GM19324 (cell line): ENCODE data around the gene MYH10.
"Not testable (repeated sequence)": the region's sequence is repeated elsewhere in the genome, so short reads cannot be mapped to it uniquely, and the experiment has no call there.

Experiments
- ATAC-seq: cut with Tn5 transposase; IDR thresholded peaks from one replicate; pipeline ENCODE4 v1.9.1; 2021; ENCODE audit warnings: mild to moderate bottlenecking, moderate library complexity; ENCODE audit not compliant: unreplicated experiment, low FRiP score

Gene MYH10

DNA sequence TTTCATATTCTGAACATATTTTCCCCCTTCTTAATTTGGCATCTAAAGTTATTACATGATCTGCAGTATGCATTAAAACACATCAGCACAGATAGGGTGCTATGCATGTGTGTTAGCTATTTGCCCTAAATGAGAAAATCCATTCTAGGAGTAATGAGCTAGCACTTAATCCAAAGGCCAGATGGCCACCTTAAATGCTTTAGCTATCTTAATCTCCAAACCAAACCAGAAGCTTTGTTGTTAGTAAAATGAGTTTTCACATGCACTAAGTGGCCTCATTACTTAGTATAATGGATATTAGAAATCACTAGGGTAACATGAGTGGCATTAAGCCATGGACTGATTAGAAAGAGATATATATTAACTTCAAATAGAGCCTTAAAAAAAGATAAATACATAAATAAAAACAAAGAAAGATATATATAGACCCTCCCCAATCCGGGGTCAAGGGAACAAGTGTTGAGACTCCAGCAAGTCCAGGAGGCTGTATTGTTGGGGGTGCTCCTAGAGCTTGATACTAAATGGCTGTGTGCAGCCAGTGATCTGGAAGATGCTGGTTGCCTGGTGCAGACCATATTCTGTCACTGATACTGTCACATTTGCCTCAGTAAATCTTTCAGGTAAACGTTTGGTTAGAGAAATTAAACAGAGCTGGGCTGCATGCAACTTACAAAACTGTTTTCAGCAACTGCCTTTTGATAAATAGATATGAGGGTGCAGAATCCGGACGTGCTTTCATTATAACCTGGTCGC is 67.3 kb downstream of the MYH10 start:
- ATAC-seq, result no peak

DNA sequence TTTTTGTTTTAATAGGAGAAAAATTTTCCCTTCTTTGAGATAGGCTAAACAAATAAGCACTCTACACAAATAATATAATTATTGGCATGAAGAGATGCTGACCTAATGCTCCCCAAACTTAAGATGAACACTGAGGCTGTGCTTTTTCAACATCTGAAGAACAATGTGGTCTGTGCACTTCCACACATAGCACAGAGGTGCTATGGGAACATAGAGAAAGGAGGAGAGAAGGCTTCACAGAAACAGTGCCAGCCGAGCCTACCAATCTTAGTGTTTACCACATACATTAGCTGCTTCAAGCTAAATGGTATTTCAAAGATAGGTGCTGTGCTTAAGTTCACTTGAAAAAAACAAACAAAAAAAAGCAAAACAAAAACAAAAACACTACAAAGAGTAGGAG is 72.4 kb downstream of the MYH10 start:
- ATAC-seq, result no peak

DNA sequence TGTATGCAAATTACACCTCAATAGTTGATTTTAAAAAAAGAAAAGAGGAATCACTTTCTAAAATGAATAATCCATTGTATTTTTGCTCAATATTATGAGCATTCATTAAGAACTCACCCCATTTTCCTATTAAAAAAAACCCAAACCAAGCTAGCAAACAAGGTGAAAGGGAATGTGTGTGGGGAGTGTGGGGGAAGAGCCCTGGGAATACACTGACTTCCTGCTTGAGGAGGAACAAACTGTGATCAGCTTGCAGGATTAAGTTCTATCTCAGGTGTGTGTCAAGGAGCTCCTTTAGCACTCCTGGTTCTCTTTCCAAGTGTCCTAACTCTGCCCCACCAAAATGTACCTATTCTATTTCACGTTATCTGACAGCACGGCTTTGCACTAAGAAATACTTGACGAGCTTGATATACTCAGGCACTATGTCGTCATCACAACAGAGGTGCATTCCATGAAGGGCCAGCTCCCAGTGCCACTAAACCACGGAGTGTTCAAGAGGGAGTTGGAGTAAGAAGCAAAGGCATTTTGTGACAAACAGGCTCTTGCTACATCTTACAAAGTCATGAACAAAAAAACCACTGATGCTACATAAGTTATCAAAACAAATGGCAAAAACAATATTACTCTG is 73.2 kb downstream of the MYH10 start:
- ATAC-seq, result no peak

DNA sequence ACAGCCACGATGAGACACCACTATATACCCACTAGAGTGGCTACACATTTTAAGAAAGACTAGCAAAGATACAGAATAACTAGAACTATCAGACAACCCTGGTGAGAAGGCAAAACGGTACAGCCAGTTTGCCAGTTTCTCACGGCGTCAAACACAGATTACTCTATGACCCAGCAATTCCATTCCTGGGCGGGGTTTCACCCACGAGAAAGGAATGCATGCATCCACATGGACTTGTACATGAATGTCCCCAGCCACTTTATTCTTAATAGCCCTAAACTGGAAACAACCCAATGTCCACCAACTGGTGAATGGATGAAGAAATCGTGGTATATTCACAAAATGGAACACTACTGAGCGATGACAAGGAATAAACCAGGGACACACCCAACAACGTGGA is 74.5 kb downstream of the MYH10 start:
- ATAC-seq, result no peak

DNA sequence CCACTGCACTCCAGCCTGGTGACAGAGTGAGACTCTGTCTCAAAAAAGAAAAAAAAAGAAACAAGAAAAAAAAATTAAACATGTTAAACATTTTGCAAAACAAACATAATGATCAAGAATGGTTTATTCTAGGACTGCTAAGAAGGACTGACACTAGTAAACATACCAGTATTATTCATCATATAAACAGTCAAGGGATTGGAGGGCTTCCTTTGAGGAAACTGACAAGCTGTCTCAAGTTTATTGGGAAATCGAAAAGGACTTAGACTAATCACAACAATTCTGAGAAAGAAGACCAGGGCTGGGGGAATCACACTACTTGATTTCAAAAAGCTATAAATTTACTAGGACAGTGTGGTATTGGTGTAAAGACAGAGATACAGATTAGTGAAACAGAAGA is 75.5 kb downstream of the MYH10 start:
- ATAC-seq, result no peak

DNA sequence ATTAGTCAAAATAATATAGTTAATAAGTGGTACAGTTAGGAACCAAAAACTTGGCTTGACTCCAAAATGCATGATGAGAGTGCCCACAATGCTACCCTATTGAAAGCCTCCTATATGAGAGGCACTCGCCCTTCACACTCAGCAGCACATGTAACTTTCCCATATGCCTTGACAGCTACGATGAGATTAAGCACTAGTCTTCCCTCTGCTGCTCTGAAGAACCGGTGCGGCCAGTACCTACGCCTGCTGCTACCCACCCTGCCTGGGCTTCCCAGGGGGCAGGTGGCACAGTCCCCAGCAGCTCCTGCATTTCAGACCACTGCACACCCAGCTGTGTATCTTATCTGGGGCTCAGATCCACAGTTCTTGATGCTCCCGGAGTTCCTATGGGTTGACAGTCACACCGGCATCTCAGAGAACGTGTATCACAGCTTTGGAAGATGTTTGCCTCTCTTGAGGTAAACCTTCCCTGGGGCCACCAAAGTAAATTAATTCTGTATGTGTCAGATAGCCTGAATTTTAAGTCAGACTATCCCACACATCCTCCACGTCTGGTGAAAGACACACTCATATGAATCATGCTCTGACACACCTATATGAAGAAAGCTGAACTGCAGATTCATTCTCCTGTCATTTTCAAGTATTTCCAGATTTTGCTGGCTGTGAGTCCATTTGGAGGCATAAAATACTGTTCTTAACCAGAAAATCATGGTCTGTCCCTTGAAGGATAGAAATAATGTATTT is 77.8 kb downstream of the MYH10 start:
- ATAC-seq, result no peak

DNA sequence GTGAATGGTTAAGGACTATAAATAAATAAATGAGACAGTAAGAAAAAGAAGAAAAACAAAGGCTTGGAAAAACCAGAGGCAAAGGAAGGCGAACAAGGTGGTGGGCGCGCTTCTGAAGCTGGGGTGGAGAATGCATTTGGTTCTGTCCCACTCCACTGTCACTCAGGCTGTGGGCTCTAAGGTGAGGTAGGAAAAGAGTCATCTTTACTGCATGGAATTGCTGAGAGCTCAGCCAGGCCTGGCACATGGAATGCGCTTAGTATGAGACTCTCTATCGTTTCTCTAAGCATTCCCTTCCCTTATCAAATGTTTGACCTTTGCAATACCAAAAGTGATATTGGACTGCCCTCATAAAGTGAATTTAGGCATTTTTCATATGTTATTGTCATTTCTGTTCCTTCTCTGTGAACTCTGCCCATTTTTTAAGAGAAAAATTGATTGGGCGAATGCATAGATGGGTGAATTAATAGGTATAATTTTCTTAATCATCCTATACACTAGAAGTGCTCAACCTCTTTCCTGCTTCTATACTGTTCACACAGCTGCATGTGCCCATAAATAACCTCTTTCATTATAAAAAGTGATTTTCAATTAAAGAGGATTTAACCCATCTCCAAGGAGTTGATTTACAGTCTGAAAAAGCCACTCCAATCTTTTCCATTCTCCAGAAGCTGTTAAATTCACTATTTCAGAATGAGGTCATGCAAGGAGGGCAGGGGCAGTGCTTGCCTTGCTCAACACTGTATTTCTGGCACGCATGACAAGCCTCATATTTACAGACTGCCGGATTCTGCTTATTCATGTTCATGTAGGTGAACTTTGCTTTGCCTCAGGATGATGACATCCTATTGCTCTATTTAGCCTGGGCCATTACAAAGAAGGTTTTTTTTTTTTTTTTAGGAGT is 87.7 kb downstream of the MYH10 start:
- no peak for ATAC-seq

DNA sequence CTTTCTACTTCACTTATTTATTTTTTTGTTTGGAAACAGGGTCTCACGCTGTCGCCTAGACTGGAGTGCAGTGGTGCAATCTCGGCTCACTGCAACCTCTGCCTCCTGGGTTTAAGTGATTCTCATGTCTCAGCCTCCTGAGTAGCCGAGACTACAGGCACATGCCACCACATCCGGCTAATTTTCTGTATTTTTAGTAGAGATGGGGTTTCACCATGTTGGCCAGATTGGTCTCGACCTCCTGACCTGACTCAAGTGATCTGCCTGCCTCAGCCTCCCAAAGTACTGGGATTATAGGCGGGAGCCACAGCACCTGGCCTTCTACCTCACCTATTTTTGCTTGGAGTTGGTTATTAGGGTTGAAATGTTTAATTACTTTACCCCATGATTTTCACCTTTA is 90.5 kb downstream of the MYH10 start:
- not testable (repeated sequence) for ATAC-seq

DNA sequence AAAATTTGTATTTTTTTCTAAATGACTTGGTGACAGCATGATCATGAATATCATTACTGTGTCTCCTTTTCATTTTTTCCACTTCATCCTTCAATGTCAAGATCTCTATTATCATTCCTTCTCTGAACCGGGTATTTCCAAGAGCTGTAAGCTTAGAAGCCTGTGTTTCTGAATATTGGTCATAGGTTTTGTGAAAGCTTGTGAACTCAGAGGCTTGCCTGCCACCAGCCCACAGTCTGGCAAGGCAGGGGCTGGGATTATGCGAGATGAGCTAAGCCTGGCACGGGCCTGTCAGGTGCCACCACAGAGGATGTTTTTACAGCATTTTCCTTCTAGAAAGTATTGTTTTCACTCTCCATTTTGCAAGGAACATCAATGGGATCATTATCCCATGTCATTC is 92.8 kb downstream of the MYH10 start:
- ATAC-seq, result no peak

DNA sequence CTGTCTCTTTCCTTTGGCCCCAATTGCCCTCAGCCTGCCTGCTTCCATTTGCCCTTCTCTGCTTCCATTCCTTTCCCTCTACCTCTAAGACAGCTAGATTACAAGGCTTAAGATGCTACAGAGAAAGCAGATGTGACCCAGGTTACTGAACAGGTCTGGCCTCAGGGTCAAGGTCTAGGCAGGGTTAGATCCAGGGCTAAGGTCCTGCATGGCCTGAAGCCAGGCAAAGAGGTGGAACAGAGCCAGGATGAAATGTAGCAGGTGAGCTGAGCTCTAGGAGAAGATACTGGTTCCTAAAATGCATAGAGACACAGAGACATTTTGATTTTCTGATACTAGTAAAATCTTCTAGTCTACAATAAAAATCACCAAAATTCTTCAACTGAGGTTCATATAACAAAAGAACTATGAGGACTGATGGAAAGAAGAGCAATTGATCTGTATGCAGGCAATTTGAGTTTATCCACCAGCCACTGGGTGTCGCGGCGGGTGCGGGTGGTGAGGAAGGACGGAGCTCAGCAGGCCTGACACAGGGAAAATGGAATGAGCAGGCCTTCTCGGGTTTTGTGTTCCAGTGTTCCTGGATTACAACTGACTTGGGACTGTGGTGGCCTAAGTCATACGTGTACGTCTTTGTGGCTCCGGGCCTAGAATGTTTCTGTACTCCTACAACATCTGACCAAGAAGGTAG is 95.9 kb downstream of the MYH10 start:
- ATAC-seq, result no peak

DNA sequence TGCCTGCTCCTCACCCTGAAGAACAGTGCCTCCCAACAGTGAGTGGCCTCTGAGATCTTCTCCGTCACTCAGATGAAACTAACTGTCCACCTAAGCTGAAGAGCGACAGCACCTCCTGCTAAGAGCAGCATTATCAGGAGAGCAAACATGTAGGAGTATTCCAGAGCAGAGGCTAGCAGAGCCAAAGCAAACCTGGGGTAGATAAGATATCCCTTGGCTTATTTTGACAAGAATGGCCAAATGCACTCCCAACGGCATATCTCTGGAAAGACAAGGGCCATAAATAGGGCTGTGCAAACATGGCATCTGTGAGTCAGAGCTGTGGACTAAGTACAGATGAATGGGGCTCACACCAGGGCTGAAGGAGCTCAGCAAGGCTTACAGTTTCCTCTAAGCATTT is 98.5 kb downstream of the MYH10 start:
- ATAC-seq, result no peak

DNA sequence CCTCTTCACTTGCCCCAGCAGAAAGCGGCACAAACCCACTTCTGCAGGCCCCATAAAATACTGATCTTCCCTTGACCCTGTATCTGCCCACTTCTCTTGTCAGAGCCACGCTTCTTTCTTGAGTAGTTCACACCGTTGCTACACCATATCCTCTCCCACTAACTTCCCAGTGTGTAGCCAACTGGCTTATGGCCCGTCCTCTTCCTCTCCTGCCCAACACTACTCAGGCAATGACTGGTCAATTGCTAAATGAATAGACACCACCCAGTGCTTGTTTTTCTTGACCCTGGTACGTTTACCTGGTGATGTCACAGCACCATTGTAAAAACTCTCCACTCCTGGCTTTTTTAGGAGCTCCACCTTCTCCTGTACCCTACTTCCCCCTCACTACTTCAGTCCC is 107.9 kb downstream of the MYH10 start:
- no peak for ATAC-seq

DNA sequence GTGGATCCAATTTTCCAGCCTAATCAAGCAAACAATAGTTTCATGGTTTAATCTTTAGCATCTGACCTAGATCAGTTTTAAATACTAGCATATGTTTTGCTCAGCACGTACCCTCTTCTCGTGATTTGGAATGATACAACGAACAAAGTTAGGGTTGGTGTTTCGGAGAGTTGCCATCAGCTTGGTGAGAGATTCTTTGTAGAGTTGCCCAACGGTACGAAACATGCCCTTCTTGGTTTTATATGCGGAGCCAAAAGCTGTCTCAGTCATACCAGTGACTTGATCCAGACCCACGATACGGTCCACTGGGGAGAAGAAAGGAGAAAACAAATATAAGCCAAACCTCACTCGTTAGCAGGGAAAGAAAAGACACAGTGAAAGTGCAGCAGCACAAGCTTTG is 109.5 kb downstream of the MYH10 start:
- no peak for ATAC-seq

DNA sequence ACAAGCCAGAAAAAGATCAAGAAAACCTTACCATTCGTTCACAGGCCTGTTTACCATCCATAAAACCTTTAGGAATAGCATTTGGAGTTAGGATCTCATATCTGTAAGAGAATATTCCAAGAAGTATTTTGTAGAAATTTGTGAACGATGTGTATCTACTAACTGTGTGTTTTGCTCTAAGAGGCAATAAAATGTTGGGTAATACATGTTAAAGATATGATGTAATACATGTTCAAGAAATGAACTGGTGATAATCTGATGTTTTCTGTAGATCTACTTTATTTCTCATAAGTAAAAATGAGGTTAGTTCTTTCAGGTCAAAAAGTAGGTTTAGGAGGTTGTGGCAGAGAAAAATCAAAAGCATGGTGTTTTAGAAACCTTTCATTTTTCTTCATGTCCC is 111.7 kb downstream of the MYH10 start:
- ATAC-seq, result no peak

DNA sequence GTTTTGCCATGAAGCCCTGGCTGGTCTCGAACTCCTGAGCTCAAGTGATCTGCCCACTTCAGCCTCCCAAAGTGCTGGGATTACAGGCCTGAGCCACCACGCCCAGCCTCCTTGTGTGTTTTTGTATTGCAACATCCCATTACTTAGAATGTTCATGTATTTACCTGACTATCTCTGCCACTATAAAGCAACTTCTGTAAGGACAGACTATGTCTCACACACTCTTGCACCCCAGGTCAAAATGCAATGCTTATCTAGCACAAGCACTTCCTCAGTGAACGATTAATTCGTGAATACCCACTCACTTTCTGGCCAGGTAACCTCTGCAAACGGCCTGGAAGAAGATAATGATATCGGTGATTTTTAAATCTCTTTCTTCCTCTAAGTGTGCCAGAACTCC is 112.2 kb downstream of the MYH10 start:
- no peak for ATAC-seq

DNA sequence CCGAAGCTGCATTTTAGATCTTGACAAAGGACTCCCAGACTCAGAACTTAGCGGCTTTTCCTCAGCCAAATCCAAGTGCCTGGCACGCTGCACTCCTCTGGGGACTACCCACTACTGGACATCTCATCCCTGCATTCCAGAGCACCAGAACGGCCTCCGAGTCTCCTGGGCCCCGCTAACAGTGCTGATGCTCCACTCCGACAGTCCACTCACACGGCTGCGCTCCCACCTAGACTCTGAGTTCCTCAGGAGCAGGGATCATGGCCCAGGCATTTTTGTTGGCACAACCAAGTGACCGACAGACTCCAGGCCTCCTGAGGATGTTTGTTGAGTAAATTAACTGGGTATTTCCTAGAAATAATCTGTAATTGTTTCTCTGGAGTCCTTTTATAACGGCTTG is 115.7 kb downstream of the MYH10 start:
- ATAC-seq, result no peak

DNA sequence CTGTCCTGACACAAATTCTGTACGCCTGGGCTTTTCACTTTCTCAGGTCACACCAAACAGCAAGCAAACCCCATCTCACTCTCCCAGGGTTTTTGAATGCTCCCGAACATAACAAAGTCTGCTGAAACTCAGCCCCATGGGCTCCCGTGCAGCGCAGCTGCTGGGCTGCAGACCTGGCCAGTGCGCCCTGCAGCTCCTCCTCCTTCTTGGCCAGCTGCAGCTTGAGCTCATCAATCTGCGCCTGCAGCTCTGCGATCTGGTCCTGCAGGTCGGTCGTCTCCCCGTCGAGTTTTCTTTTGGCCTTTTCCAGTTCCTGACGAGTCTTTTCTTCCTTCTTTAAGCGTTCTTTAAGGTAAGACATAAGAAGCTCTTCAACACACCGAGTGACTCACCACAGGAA is 124.4 kb downstream of the MYH10 start:
- ATAC-seq, result no peak

DNA sequence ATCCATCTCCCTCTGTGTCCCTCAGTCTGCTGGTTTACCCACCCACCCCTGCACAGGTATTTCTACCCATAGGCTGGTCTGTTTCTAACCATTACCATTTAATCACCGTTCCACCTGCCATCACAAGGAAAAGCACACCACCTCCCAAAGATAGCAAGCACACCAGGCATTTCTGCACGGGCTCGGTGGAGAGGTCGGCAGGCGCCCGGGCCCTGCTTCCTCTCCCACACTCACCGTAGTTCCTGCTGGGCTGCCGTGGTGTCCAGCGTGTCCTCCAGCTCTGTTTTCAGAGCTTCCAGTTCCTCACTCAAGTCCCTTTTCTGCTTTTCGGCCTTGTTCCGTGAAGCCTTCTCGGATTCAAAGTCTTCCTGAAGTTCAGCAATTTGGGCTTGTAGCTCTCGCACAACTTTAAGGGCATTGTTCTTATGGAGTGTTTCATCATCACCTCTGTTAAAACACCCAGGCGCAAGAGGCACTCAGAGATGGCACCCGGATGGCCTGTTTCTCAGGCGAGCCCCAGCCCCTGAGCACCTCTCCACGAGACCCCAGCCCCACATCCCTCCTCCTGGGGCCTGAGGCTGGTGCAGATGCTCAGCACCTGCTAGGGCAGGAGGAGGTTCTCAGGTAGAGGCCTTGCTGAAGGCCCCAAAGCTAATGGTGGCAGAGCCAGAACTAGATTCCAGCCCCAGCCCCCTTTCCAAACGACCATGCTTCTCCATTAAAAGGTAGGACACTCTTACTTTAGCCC is 125.9 kb downstream of the MYH10 start:
- no peak for ATAC-seq

DNA sequence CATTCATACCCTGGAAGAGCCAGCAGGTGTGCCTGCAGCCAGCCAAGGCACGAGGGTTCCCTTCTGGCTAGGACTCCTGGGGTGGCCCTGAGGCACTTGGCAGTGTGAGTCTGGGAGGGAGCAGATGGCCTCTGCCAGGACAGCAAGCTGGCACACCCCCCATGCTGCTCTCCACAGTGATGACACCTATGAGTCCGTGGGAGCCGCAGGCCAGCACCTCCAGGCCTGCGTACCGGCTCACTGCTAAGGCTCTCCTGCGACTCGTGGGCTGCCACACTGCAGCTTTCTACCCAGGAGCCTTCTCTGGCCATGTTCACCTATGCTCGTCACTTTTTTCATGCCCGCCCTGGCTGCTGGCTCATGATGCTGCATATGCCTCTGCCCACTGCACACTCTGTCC is 126.7 kb downstream of the MYH10 start:
- no peak for ATAC-seq

DNA sequence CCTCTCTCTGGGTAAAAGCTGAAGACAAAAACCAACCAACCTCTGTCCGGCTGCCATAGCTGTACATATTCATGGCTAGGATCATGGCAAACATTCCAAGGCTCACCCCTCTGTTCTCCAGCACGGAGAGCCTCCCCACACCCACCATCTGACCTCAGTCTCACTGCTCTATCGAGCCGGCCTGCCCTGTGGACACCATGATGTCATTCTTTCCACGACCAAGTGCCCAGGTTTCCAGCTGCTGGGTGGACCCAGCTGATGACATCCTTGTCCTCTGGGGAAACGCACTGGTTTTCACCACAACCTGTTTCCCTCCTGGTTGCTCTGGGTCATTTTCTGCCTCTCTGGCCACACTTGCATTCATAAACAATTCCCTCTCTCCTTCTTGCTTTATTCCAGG is 127.2 kb downstream of the MYH10 start:
- no peak for ATAC-seq
